Mesodermal cell (in vitro differentiated cells): Measurements from ENCODE around the gene NCKAP5.

Source experiments
- H3K27ac ChIP-seq: 2 replicates; pipeline ENCODE4 v1.7.0; 2013; ENCODE audit warnings: mild to moderate bottlenecking, low read depth, low read length, moderate library complexity; ENCODE audit not compliant: severe bottlenecking
- H3K36me3 ChIP-seq: 2 replicates; pipeline ENCODE4 v1.7.1; 2013; ENCODE audit warnings: mild to moderate bottlenecking, low read length, moderate library complexity; ENCODE audit not compliant: control insufficient read depth, insufficient read depth
- H3K4me1 ChIP-seq: one replicate; pipeline ENCODE4 v1.7.1; 2013; ENCODE audit warnings: mild to moderate bottlenecking, low read length; ENCODE audit not compliant: insufficient read depth, control insufficient read depth, poor library complexity, severe bottlenecking
- H3K4me3 ChIP-seq: 2 replicates; pipeline ENCODE4 v1.7.0; 2013; ENCODE audit warnings: low read length, control low read depth, mild to moderate bottlenecking; ENCODE audit not compliant: insufficient read depth, poor library complexity, severe bottlenecking; ENCODE audit errors: extremely low read depth
- H3K9me3 ChIP-seq: 2 replicates; pipeline ENCODE4 v1.7.1; 2013; ENCODE audit warnings: mild to moderate bottlenecking, low read length, moderate library complexity; ENCODE audit not compliant: control insufficient read depth
- WGBS, 2 experiments: methylation state at CpG; one replicate each; pipeline ENCODE4 v1.1.5; 2013; ENCODE audit warnings: missing lambda C conversion rate in 2 of 2; ENCODE audit not compliant: insufficient coverage in 2 of 2; 5-methylcytosine and 5-hydroxymethylcytosine counted together

NCKAP5 gene

DNA sequence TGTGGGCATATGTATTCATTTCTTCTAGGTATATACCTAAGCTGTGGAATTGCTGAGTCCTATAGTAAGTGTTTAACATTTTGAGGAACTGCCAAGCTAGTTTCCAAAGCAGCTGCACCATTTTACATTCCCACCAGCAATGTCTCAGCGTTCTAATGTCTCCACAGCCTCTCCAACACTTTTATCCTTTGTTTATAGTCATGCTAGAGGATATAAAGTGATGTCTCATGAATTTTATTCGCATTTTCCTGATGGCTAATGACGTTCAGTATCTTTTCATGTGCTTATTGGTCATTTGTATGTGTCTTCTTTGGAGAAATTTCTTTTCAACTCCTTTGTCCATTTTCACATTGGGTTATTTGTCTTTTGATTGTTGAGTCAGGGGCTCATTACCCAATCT is 295.2 kb downstream of the NCKAP5 start:
- Histone ChIP-seq H3K9me3 (no peaks in the 10 kb centered on the region), H3K36me3 (no peaks in the 10 kb centered on the region), H3K27ac (no peak overlapping the region), H3K4me1 (no peaks in the 10 kb centered on the region), H3K4me3 (no peak overlapping the region)
- 90% methylated on average over 2 of the region's 3 CpGs; no CpG with 5 or more reads in 1 of the 2 experiments for WGBS, 2 experiments

DNA sequence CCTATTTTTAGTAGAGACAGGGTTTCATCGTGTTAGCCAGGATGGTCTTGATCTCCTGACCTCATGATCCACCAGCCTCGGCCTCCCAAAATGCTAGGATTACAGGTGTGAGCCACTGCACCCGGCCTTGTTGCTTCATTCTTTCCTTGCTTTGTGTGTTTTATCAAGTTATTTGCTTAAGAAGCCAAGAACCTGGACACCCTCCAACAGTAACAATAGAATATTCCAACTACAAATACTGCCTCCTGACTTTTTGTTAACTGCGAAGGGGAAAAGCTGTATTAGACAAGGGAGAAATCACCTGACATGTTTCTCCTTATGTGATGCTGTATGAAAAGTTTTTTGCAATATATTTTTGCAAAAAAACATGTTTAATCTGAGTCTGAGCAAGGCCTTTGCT is 297.2 kb downstream of the NCKAP5 start:
- no peak overlapping the region for H3K27ac ChIP-seq
- H3K36me3 ChIP-seq: no peaks in the 10 kb centered on the region
- peaks cover under 1% of the 10 kb centered on the region for H3K4me1 ChIP-seq
- H3K4me3 ChIP-seq: no peak overlapping the region
- H3K9me3 ChIP-seq: no peaks in the 10 kb centered on the region
- WGBS, 2 experiments: 100% methylated on average over 1 of the region's 4 CpGs; no CpG with 5 or more reads in 1 of the 2 experiments

DNA sequence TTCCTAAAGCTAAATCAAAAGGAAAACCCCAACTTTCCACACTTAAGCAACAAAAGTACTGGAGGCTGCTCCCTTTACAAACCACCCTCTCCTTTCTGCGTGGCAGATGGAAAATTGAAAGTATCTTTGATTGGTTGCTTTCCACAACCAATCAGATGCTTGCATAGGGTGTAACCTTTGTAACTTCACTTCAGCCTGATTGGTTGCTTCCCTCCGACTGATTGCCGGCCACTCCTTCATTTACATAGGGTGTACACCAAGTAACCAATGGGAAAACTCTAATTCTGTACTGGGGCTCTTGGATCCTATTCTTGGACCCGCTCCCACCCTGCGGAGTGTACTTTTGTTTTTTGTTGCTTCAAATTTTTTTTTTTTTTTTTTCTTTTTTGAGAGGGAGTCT is 297.7 kb downstream of the NCKAP5 start:
- H3K36me3 ChIP-seq: no peaks in the 10 kb centered on the region
- H3K27ac ChIP-seq: no peak overlapping the region
- no peak overlapping the region for H3K4me3 ChIP-seq
- 93 to 100% methylated on average over 2 to 3 of the region's 5 CpGs for WGBS, 2 experiments
- peaks cover 6% of the 10 kb centered on the region for H3K4me1 ChIP-seq
- no peaks in the 10 kb centered on the region for H3K9me3 ChIP-seq

DNA sequence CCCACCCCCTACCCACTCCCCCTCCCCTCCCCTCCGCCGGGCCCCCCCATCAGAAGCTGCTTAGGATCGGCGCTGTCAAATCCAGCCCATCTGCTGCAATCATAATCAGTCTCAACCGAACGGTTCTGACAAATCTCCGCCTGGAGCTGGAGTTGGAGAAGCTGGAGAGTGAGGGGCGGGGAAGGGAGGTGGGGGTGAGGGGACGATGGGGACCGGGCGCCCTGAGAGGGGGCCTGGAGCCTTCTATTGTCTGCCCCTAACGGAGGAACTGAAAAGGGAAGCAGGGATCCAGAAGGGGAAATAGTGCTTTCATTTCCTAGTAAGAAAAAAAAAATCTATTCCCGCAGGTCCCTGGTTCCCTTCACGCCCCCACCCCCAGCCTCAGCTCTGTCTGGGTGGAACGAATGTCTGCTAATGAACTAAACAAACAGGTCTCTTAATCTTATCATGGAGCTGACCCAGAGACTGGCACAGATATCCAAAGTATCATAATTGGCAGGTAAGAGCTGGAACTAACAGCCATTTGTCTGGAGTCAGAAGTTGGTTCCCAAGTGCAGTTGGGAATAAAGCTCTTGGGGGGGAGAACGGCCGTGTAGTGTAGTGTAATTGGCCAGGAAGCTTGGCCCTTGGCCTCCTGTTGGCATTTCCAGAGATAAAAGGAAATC is 301.2 kb downstream of the NCKAP5 start:
- Histone ChIP-seq H3K4me3 (peak overlapping the region; percentile 41), H3K36me3 (no peaks in the 10 kb centered on the region), H3K4me1 (peaks cover 10% of the 10 kb centered on the region), H3K27ac (no peak overlapping the region), H3K9me3 (no peaks in the 10 kb centered on the region)
- WGBS, 2 experiments: 0 to 7% methylated on average over 3 to 4 of the region's 17 CpGs

DNA sequence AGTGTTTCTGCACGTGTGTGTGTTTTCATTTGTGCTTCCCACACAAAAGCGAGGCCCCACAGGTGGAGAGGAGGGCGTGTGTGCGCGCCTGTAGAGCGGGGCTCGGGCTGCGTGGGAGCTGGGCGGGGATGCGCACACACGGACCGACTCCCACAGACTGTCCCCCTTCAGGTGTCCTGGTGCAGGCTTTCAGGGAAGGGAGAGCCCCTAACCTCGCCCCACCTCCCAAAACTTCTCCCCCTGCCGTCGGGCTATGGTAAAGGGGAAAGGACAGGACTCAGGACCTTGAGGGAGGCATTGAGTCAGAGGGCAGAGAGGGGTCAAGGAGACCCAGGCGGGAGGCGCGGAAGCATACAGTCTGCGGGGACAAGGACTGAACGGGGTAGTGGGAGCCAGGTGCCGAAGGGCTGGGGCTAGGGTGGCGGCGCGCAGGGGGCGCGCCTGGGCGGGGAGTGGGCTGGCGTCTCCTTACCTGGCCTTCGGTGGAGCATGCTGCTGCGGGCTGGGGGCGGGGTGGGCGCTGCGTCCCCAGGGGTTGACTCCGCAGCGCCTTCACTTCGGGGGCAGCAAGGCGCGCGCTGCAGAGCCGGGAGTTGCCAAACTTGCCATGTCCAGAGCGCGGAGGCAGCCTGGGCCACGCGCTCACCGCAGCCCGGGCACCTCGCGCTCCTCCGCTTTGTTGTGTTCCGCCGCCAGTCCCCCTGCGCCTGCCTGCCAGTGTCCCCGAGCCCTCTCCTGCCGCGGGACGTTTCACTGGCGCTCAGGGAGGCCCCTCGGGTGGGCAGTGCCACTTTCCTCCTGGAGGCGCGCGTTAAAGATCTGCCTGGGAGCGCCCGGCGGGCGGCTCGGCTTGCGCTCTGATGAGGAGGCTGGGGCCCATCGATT is 302.0 kb downstream of the NCKAP5 start:
- H3K27ac ChIP-seq: no peak overlapping the region
- no peaks in the 10 kb centered on the region for H3K36me3 ChIP-seq
- H3K9me3 ChIP-seq: no peaks in the 10 kb centered on the region

DNA sequence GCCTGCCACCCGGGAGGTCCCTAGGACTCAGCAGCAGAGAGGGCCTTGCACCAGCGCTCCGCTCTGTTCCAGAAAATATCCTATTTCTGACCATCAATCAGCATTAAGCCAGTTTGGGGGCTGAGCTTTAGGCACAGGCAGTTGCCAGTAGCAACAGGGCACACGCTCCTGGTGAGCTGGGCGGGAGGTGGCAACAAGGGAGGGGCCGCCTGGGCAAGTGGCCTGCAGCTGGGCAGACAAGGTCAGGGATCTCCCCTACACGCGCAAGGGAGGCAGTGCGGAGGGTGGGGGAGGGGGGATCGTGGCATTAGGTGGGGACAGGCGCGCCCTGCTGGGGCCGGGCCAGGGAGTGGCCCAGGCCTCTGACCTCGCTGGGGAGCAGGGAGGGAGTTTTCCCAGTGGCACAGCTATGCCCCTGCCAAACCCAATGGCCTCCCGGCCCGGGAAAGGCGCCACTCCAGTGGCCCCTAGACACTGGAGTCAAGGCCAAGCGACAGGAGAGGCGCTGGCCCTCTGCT is 302.8 kb downstream of the NCKAP5 start:
- peaks cover 10% of the 10 kb centered on the region for H3K4me1 ChIP-seq
- H3K36me3 ChIP-seq: no peaks in the 10 kb centered on the region
- H3K27ac ChIP-seq: no peak overlapping the region
- WGBS, 2 experiments: 42% methylated on average over 15 of the region's 19 CpGs; no CpG with 5 or more reads in 1 of the 2 experiments
- peak overlapping the region; percentile 41 for H3K4me3 ChIP-seq
- H3K9me3 ChIP-seq: no peaks in the 10 kb centered on the region

More for the DNA sequence above, 302.0 kb downstream of the NCKAP5 start:
- Histone ChIP-seq H3K4me1 (peaks cover 10% of the 10 kb centered on the region), H3K4me3 (peak overlapping the region; percentile 41)
- 0% methylated on average over 28 to 34 of the region's 68 CpGs for WGBS, 2 experiments

DNA sequence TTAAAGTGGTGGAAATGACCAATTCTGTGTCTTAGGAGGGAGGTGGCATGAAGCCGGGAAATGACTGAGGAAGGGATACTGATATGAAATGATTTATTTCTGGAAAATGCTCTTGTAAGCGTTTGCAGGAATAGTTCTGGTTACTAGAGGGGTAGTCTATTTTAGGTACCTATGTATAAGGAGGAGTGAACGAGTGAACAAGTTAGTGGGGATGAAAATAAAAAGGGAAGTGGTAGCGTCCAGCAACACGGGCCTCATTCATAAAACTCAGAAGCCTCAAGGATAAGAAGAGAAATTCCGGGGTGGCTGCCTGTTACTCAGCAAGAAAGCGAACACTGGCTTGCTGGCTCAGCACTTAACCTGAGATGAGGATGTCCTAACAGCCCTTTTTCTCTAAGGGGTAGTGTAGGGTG is 303.3 kb downstream of the NCKAP5 start:
- Histone ChIP-seq H3K36me3 (no peaks in the 10 kb centered on the region), H3K27ac (no peak overlapping the region), H3K4me3 (no peak overlapping the region), H3K9me3 (no peaks in the 10 kb centered on the region), H3K4me1 (peaks cover 10% of the 10 kb centered on the region)
- WGBS, 2 experiments: 82 to 88% methylated on average over 7 of the region's 7 CpGs

DNA sequence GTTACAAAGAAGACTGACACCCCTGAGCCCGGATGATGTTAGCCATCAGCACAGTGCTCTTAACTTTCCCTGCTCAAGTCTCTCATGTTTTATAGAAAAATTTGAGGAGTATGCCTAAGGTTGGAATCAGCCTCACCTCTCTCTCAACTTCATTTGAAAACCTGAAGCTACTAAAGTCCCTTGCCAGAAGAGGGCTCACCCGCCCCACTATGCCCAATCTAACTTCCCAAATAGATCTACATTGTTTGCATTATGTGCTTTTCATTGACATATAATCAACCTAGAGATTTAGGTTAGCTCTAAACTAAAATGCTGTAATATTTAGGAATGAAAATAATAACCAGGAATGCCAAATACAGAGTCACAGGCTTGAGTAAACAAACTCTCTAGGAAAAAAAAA is 305.4 kb downstream of the NCKAP5 start:
- peaks cover 10% of the 10 kb centered on the region for H3K4me1 ChIP-seq
- no peaks in the 10 kb centered on the region for H3K9me3 ChIP-seq
- WGBS, 2 experiments: no CpG with 5 or more reads among the region's 2 CpGs

DNA sequence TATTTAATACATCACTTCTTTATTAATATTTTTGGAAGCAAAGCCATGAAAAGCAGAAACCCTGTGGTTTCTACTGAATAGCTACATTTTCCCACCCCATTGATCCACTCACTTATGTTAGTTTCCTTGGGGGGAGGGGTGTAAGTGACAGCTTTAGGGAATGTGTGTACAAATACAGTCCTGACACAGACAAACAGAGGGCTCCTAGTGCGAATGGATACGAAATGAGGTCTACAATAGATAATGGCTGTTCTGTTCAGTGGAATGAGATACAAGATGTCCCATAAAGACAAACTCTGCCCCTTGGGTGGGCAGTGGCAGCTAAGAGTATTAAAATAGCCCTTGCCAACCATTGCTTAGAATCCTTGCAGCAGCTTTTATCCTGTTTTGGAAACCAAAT is 312.9 kb downstream of the NCKAP5 start:
- H3K4me3 ChIP-seq: no peak overlapping the region
- no peaks in the 10 kb centered on the region for H3K9me3 ChIP-seq
- no peak overlapping the region for H3K27ac ChIP-seq
- H3K4me1 ChIP-seq: no peaks in the 10 kb centered on the region
- 76 to 85% methylated on average over 2 of the region's 2 CpGs for WGBS, 2 experiments
- no peaks in the 10 kb centered on the region for H3K36me3 ChIP-seq

More for the DNA sequence above, 305.4 kb downstream of the NCKAP5 start:
- no peak overlapping the region for H3K4me3 ChIP-seq
- H3K36me3 ChIP-seq: no peaks in the 10 kb centered on the region
- H3K27ac ChIP-seq: no peak overlapping the region

DNA sequence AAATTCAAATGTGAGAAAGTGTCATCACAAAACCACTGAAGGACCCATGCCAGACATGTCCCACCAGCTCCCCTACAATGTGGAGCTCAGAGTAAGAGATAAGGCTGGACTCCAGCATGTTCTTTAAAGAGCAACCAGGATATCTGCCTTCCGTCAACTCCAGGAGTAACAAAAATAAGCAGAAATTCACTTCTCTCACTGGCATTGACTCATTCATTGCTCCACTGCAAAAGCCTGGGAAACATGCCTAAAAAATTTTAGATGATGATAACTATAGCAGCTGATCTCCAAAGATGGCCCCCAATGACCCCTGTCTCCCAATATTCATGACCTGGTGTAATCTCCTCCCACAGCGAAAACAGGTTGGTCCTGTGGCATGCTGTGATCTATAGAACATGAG is 314.5 kb downstream of the NCKAP5 start:
- Histone ChIP-seq H3K36me3 (no peaks in the 10 kb centered on the region), H3K9me3 (no peaks in the 10 kb centered on the region), H3K27ac (no peak overlapping the region), H3K4me3 (no peak overlapping the region), H3K4me1 (no peaks in the 10 kb centered on the region)
- WGBS, 2 experiments: 86% methylated on average over 1 of the region's 2 CpGs; no CpG with 5 or more reads in 1 of the 2 experiments
